ENCODE measurements around the gene SNRNP200. TPM values are rescaled to one million over a fixed set of nuclear protein-coding genes. Genes with fewer than 3 reads are reported as not detected.
A peak's percentile ranks its signal among the peaks of the same experiment; 100 is the strongest.

SNRNP200 gene
- polyA plus RNA-seq, 1 donor = 91.7 TPM

- DNase-seq (ENCODE audit: low read depth) = no peak
These were observed 53.5 kb downstream of the SNRNP200 start for GRCh38 chr2:96251721-96252292.

- DNase-seq (ENCODE audit: low read depth) = no peak
These were observed 55.2 kb downstream of the SNRNP200 start for GRCh38 chr2:96250188-96250587.

DNA sequence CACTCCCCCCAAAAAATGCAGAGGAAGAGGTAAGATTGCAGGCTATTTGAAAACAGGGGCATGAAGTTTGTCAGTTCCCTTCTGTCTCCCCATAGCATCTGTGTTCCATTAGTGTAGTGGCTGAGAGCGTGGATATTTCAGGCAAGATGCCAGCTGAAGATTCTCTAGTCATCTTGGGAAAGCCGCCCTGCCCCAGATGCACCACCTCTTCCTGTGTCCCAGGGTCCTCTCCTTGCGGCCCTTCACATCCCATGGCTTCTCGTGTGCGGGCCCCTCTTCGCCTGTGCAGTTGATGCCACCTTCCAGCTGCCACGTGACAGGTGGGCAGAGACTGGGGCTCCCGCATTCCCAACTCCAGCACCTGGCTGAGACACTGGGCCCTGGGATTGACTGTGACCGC, 55.7 kb downstream of the SNRNP200 start:
- DNase-seq (ENCODE audit: low read depth) = peak; percentile 65

- no peak for DNase-seq (ENCODE audit: low read depth)
These were observed 56.7 kb downstream of the SNRNP200 start for GRCh38 chr2:96248624-96249023.

DNA sequence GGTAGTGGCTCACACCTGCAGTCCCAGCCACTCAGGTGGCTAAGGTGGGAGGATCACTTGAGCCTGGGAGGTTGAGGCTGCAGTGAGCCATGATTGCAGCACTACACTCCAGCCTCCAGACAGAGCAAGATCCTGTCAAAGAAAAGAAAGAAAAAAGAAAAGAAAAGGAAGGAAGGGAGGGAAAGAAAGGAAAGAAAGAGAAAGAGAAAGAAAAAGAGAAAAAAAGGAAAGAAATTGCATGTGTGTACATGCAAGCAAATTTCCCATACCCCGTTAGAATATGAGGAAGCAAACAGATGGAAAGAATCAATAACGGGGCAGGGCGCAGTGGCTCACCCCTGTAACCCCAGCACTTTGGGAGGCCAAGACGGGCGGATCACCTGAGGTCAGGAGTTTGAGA, 57.5 kb downstream of the SNRNP200 start:
- no peak for DNase-seq (ENCODE audit: low read depth)

- DNase-seq (ENCODE audit: low read depth) = no peak
These were observed 58.3 kb downstream of the SNRNP200 start for GRCh38 chr2:96247009-96247408.

DNA sequence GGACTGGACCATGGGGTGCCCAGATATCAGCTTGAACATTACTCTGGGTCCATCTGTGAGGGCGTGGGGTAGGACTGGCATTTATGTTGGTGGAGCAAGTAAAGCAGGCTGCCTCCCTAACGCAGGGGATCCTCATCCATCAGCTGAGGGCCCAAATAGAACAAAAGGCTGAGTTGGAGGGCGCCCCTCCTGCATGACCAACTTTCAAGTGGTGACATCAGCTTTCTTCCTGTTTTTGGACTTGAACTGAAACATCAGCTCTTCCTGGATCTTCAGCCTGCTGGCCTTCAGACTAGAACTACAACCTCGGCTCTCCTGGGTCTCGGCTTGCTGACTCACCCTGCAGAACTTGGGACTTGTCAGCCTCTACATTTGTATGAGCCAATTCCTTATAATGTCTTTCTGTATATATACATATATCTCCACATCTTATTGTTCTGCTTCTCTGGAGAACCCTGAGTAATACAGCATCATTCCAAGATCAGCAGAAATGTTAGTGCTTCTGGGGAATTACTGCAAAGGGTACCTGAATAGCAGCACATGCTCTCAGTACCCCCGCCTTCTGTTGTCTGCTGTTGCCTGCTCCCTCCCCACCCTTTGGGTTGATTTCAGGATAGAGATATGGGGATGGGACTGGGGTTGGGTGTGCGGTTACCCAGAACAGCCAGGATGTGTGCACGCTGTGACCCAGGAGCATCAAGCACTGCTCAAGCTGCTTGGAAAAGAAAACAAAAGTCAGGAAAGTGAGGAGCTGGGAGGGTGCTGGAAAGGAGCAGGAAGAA, 59.5 kb downstream of the SNRNP200 start:
- no peak for DNase-seq (ENCODE audit: low read depth)

- no peak for DNase-seq (ENCODE audit: low read depth)
These were observed 61.5 kb downstream of the SNRNP200 start for GRCh38 chr2:96243843-96244242.

- no peak for DNase-seq (ENCODE audit: low read depth)
These were observed 63.3 kb downstream of the SNRNP200 start for GRCh38 chr2:96241900-96242611.

- no peak for DNase-seq (ENCODE audit: low read depth)
These were observed 64.1 kb downstream of the SNRNP200 start for GRCh38 chr2:96241227-96241626.

DNA sequence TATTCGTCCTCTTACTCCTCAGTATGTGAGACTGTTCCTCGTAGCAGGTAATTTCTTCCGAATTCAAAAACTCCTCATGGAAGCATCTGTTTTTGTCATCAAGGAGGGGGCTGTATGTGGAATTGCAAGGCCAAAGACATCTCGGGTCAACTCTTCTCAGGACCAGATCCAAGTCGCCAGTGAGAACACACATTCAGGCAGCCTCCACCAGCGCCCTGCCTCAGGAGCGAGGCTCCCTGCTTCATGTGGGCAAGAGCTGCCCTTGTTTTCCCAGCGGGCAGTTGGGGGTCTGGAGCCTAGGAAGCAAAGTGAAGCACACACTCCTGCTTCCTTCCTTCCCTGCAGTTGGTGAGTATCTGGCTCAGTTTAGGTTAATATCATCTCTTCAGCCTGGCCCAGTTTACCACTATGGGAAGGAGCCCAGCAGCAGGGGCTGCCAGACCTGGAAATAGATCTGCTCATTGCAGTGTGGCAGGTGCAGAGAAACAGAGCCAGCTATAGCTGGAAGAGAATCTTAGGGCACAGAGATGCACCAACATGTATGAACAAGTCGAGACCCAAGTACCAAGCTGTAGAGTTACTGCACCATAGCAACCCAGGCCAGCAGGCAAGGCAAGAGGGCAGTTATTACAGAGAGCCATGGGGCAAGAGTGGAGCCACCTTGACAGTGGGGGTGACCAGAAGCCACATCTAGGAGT, 64.9 kb downstream of the SNRNP200 start:
- no peak for DNase-seq (ENCODE audit: low read depth)

DNA sequence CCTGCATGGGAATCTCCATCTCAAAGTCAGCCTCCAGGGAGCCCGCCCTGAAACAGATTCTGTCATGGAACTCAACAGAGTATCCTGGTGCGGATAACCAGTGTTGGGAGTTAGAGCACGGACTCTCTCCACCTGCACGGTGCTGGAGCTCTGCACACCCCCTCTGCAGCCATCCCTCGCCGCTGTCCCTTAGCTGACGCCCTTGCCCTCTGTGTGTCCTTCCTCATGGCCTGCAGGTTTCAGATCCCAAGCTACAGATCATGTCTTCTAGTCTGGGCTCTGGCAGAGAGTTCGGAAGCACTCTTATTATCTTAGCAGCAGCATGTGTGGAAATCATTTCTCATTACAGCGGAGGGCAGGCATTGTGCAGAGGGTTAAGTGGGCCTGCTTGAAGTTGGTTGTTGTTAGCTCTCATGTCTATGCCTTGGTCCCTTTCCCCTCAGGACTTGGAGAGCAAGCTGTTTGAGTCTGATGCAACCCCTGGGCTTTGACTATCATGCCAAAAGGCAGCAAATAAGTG, 65.5 kb downstream of the SNRNP200 start:
- DNase-seq (ENCODE audit: low read depth) = no peak

DNA sequence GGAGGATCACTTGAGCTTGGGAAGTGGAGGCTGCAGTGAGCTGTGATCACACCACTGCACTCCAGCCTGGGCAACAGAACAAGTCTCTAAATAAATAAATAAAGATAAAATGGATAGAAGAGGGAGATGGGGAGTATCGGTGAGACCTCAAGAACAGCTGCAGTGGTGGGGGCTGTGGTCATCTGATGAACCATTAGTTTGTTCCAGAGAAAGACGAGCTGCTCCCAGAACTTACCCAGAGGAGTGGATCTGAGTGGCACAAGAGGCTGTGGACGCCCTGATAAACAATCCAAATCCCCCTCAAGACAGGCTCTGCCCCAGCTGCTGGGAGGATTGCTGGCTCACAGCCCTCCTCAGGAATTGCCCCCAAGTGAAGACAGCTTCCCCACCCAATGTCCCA, 66.3 kb downstream of the SNRNP200 start:
- no peak for DNase-seq (ENCODE audit: low read depth)

- DNase-seq (ENCODE audit: low read depth) = no peak
These were observed 67.1 kb downstream of the SNRNP200 start for GRCh38 chr2:96238266-96238665.

DNA sequence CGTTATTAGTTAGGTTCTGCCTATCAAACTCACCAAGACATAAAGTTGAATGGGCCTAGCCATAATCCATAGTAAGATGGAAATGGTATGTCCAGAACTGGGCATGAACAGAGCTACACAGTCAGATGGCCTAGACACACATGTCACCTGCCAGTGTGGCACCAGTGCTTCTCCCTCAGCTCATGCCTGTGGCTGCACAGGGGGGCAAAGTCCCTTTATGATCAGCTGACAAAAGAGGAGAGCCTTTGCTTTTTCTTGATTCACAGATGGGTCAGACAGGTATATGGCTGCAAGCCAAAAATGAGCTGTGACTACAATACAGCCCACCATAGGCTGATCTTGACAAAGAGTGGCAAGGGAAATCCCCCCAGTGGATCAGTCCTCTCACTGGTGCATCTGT, 68.5 kb downstream of the SNRNP200 start:
- no peak for DNase-seq (ENCODE audit: low read depth)

GRCh38 chr2:96233880-96234316, 71.4 kb downstream of the SNRNP200 start:
- no peak for DNase-seq (ENCODE audit: low read depth)

DNA sequence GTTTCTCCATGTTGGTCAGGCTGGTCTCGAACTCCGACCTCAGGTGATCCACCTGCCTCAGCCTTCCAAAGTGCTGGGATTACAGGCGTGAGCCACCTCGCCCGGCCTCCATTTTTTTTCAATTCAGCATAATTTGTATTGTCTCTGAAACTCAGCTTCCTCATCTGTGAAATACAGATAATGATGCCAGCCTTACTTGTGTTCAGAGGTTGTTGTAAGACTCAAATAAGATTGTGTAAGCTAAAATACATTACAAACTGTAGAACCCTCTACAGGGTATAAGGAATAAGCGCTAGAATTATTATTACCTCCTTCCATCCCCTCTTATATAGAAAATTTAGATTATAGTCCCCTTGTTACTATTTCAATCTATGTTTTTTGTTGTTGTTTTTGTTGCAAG, 71.9 kb downstream of the SNRNP200 start:
- no peak for DNase-seq (ENCODE audit: low read depth)

- no peak for DNase-seq (ENCODE audit: low read depth)
These were observed 74.0 kb downstream of the SNRNP200 start for GRCh38 chr2:96231316-96231715.

DNA sequence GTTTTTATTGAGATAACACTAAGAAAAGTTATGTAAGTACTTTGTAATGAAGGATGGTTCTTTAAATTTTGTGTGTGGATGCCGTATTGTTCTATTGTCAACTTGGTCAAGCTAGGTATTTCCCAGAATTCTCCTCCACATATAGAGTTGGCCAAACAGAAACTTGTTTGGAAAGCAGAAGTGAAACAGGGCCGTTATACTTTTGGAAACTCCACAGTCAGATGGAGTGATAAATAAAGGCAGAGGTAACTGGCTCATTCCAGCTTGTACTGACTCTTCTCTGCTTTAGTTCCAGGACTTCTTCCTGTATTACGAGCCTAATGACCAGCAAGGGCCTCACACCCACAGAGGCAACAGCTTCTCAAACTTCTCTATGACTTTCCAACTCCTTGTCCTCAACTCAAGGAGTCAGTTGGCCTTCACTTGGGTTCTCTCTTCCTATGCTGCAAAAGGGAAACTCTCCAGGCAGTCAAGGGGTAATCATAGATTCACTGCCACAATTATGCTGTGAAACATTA, 80.3 kb downstream of the SNRNP200 start:
- DNase-seq (ENCODE audit: low read depth) = no peak

Data from forelimb muscle (tissue), 1 donor.